ENCODE measurements around the gene FAM83E. TPM values are rescaled to one million over a fixed set of nuclear protein-coding genes. Genes with fewer than 3 reads are reported as not detected.
A peak's percentile ranks its signal among the peaks of the same experiment; 100 is the strongest.
"Not testable (repeated sequence)": the region's sequence is repeated elsewhere in the genome, so short reads cannot be mapped to it uniquely, and the experiment has no call there.

FAM83E gene
- total RNA-seq, 1 donor from 2014 or later: 0.18 TPM

DNA sequence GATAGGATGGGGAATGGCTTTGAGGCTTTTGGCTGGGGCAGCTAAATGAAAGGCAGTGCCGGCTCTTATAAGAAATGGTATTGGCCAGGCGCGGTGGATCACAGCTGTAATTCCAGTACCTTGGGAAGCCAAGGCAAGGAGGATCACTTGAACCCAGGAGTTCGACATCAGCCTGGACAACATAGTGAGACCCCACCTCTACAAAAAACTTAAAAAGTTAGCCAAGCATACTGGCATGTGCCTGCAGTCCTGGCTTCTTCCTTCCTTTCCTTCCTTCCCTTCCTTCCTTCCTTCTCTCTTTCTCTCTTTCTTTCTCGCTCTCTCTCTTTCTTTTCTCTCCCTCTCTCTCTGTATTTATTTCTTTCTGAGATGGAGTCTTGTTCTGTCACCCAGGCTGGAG is 28.0 kb upstream of the FAM83E start:
- ATAC-seq (no peak), DNase-seq (ENCODE audit: low spot score) (no peak)

DNA sequence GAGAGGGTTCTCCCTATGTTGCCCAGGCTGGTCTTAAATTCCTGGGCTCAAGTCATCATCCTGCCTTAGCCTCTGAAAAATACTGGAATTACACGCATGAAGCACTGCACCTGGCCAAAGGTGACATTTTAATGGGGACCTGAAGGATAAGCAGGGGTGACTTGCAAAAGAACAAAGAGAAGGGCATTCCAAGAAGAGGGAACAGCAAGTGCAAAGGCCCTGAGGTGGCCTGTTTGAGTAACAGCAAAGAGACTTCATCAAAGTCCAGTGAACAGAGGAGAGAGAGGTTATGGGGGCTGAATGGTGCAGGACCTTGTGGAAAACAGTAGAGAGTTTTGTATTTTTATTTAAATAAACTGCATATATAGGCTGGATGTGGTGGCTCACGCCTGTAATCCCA is 27.0 kb upstream of the FAM83E start:
- DNase-seq (ENCODE audit: low spot score) (no peak), ATAC-seq (no peak)

DNA sequence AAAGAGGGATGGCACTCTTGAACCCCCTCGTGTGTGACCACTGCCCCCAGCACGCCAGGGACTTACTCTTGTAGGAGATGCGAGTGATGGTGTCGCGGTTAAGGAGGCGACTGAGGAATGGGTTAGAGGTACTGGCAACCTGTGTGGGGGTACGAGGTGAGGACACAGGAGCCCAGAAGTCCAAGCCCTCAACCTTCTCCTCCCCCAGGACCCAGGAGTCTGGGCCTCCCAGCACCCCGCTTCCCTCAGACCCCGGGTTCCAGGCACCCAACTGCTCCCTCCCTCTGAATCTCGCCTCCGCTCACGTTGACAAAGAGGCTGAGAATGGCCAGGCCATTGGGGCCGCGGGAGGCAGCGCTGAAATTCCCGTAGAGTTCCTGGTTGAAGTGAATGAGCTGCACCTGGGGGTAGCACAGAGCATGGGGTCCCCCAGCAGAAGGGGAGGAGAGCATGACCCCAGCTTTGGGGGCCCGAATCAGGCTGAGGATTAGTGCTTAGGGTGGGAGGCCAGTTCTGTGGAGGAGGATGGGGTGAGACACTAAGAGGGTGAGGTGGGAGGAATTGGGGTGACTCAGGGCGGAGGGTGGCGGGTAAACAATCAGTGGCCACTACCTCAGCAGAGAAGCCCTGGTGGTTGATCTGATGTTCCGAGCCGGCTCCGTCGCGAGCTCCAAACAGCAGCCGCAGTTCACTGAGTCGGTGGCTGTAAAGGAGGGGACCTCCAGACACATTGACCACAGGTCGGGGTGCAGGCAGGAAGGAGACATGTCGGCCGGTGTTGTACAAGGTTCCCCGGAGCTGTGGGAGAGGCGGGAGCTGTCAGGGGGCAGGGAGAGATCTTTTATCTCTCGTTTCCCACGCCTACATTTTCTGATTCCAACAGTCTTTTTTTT is 24.9 kb upstream of the FAM83E start:
- ATAC-seq: no peak
- DNase-seq (ENCODE audit: low spot score): no peak

DNA sequence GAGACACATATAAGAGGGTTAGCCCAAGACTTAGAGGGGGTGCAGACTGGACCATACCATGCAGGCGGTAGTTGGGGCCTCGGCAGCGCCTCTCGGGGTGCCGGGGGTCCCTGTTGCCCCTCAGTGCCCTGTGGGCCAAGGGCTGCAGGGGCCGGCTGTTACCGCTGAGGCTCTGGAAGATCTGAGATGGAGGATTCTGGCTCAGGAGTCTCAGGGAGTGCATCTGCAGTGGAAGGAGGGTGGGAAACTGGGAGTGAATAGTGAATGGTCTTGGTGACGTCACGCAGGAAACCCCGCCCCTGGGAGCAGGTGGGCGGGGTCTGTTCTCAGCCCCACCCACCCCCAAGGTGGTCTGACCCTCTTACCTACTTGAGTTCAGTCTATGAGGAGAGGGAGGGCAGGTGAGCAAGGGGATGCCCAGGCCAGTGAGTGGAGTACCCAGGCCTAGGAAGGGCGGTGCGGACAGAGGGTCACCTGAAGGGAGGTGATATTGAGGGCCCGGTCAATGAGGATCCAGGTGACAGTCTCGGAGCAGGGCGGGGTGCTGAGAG is 24.0 kb upstream of the FAM83E start:
- ATAC-seq (no peak), DNase-seq (ENCODE audit: low spot score) (peak; percentile 57)

DNA sequence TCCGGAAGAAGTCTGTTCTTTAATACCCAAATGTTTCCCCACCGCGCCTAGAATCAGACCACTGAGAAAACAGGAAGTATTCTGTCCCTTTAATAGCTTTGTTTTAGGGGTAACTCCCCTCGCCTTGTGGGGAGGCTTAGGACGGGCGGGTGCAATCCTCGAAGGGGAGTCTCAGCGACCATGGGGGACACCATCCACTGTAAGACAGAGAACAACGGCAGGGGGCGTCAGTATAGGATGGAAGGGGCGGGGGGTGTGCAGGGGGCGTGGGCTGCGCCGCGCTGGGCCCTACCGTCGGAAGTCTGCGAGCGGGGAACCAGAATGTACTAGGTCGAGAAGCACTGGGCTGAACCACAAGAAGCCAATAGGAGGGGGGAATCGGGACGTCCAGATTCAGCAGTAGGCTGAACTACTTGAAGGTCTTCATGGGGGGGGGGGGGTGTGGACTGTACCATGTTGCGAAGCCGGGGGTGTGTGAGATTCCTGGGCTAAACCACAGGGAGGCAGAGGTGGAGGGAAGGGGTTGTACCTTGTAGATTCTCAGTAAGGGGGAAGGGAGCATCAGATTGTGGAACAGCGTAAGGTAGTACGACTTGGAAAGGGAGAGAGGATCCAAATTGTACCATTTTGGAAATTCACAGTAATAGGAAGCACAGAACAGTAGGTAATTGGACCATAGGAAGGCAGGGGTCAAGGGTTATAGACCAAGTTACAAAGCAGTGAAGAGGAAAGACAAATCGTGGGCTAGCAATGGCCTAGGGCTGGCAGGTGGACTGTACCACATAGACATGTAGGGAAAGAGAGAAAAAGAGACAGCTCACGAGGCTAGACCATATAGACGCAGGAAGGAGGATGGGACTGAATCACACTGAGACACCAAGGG is 23.3 kb upstream of the FAM83E start:
- ATAC-seq: peak; percentile 48
- DNase-seq (ENCODE audit: low spot score): peak; percentile 86

DNA sequence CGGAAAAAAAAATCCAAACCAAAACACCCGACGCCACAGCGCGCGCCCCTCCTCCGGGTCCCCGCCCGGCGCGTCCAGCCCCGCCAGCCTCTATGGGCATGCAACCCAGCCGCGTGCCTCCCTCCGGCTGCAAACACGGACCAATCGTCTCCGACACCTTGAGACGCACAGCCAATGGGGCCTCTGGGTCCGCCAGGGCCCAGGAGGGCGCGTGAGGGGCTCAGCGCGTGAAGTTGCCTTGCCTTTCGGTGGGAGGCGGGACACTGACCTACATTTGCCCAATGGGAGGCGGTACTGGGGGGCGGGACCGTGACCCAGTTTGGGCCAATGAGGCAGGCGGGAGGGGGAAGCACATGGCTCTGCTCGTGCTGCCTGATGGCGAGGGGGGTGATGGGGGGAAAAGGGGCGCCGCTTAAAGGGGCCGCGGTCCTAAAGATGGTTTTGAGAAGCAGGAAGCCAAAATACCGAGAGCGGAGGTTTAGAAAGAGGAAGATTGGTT is 22.6 kb upstream of the FAM83E start:
- DNase-seq (ENCODE audit: low spot score) (peak; percentile 99), ATAC-seq (peak; percentile 65)

DNA sequence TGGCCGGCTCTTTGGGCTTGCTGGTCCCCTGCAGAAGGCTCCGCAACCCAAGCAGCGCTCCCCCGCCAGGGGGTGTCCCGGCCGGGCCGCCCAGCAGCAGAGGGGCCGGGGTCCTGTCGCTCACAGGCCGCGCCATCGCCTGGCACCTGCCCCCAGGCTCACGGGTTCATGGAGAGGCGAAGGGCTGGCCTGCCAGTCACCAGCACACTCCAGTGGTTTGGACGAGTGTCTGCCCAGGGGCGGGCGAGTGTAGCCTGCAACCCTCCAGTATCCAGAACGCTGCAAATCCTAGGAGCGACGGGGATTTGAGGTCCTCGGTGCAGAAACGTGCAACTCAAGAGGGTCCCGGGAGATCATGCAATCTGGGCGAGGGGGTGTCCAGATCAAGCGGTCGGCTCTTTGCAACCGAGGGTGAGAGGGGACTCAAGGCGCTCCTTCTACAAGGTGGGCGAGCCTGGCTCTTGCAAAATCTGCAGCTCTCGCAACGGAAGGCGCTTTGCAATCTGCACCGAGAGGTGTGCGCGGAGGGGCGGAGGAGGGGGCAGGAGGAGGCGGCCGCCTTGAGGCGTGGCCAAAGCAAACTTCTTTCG is 22.1 kb upstream of the FAM83E start, which contains the start of gene DBP:
Gene DBP (minus strand): TSS at position 521 of the 590 bp plus-strand sequence. CDS start 385 bp downstream, at position 136.
- DNase-seq (ENCODE audit: low spot score): peak; percentile 70
- ATAC-seq: peak; percentile 21

DNA sequence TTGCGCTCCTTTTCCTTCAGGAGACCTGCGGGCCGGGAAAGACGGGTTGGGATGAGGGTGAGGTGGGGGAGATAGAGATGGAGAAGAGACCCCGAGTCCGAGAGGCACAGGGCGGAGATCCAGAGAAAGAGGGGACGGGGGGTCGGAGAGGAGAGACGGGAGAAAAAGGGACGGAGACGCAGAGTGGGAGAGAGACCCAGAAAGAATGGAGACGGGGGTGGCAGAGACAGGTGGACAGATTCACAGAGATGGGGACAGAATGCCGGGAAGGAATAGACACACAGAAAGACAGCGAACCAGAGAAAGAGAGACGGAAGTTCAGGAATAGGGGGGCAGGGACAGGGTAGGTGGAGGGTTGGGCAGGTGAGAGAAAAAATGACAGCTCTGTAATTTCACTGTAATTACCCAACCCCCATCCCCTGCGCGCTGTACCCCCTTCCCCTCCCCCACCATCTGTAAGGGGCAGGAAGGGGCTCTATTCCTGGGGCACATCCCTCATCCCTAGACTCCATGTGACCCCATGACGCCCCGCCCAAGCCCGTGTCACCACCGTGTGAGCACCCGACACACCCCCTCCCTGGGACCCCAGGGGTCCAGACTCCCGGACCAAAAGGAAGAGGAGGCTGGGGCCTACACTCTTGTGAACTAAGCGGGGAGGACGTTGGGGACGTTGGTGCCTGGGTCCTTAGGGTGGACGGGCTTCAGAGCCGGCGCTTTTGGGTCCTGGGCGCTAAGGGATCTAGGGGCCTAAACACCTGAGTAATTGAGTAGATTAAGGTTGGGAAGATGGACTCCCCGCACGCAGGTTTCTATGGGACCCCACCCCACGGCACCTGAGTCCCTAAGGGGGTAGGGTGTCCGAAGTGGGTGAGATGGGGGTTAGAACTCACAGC is 21.3 kb upstream of the FAM83E start:
- ATAC-seq: no peak
- peak; percentile 63 for DNase-seq (ENCODE audit: low spot score)

DNA sequence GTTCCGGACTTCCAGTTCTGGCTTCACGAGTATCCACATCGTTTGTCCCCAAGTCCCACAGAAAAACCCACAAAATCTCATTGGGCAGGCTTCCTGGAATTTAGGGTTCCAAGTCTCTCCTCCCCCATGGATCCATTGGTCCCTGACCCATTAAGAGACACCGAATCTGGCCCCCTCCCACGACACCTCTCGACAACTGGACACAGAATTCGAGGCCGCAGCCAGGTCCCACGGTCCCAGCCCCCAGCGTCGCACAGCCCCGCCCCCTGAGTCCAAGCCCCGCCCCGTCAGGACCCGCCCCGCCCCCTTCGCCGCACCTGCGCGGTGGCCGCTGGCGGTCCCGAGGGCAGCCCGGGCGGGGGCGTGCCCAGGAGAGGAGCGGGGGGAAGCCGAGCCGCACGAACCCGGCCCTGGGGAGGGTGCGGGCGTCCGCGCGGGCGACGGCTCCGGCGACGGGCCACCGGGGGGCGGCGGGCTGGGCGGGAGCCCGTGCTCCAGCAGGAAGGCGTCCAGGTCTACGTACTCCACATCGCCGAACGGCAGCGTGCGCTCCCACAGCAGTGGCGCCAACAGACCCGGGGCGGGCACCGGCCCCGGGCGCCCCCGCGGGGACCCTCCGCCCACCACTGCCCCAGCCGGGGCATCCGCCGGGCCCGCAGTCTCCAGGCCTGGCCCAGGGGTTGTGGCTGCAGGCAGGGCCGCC is 20.5 kb upstream of the FAM83E start:
- peak; percentile 59 for ATAC-seq
- DNase-seq (ENCODE audit: low spot score): peak; percentile 84

DNA sequence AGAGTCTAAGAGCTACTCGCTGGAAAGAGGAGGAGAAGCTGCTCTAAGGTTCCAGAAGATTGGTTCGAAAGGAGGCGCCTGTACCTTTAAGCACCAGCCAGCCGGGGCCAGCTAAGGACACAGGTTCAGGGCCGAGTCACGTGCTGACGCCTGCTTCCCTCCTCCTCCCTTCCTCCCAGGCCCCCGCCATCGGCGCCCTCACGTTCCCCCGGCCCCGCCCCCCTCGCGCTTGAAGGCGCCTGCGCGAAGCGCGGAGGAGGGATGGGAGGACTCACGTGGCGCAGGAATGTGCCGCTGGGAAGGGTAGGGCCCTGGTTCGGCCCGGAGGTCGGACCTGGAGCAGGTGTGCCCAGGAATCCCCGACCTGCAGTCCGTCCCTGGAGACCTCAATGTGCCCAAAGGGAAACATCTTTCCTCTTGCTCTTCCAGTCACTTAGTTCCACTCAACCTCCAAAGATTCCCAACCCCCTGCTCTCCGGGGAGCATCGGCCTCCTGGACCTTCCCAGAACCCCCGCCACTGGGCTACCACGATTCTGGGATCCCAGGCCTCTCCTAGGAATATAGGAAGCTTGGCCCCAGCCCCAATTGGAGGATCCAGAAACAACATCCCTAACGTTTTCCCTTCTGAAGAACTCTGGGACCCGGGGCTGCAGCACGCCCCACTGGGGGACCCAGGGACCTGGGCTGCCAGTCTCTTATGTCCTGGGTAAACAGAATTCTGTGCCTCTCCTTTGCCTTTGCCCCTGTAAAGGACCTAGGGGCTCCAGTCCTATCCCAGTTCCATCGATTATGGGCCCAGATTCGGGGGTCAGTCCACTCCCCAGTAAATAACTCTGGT is 19.8 kb upstream of the FAM83E start:
- peak; percentile 44 for ATAC-seq
- peak; percentile 97 for DNase-seq (ENCODE audit: low spot score)

DNA sequence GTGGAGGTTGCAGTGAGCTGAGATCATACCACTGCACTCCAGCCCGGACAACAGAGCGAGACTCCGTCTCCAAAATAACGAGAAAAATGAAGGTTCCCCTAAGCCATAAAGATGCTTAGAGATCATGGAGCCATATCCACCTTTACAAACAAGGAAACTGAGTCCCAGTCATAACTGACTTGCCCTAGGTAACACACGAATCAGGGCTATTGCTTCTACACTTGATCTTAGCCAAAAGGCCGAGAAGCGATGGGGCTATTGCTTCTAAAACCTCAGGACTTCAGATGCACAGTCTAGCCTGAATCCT is 19.1 kb upstream of the FAM83E start:
- no peak for ATAC-seq
- no peak for DNase-seq (ENCODE audit: low spot score)

DNA sequence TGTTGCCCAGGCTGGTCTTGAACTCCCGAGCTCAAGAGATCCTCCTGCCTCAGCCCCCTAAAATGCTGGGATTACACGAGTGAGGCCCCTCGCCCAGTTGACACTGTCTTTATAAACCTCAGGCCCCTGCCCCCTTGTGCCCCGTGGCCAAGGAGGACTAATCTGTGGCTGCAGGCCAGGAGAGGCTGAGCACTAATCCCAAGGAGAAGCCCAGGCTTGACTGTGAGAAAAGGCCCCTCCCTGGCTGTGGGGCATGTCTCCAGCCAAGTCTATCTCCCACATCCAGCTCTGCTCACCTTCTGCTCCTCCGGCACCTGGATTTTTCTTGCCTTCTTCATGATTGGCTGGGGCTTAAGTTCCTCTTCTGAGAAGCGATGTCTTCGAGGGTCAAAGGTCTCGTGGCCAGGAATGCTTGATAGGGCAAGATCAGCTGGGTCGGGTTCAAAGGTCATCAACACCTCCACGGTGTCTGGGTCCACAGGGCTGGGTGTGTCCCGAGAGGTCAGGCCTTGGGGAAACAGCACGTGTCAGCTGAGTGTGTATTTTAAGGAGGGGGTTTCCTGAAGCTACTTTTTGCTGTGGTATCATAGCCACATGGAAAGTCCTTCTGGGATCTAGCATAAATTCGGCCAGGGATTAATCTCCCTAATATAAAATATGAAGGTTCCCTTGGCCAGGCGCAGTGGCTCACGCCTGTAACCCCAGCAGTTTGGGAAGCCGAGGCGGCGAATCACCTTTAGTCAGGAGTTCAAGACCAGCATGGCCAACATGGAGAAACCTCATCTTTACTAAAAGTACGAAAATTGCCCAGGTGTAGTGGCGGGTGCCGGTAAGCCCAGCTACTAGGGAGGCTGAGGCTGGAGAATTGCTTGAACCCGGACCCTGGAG is 18.5 kb upstream of the FAM83E start:
- DNase-seq (ENCODE audit: low spot score) (no peak), ATAC-seq (no peak)

DNA sequence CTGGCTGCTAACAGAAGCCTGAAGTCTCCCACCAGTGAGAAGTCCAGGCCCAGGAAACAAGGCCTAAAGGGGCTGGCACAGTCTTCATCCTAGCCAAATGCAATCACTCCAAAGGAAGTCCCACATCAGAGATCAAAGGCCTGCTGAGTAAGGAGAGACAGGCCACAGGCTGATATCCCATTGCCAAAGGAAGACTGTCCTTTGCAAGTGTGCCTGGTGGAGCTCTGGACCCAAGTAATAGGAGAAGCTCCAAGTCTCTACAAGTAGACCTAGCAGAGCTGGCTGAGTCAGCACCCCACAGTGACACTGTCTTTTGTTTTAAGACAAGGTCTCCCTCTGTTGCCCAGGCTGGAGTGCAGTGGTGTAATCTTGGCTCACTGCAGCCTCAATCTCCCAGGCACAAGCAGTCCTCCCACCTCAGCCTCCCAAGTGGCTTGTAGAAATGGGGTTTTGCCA is 17.8 kb upstream of the FAM83E start:
- ATAC-seq (no peak), DNase-seq (ENCODE audit: low spot score) (no peak)

DNA sequence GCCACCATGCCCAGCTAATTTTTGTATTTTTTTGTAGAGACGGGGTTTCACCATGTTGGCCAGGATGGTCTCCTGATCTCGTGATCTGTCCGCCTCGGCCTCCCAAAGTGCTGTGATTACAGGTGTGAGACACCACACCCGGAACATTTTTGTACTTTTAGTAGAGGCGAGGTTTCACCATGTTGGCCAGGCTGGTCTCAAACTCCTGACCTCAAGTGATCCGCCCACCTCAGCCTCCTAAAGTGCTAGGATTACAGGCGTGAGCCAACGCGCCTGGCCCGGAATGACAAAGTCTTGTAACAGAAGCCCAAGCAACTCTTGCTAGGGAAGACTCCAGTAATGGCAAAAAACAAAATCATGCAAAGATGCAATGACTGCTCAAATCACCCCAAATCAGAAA is 17.4 kb upstream of the FAM83E start:
- DNase-seq (ENCODE audit: low spot score); ATAC-seq: not testable (repeated sequence)

DNA sequence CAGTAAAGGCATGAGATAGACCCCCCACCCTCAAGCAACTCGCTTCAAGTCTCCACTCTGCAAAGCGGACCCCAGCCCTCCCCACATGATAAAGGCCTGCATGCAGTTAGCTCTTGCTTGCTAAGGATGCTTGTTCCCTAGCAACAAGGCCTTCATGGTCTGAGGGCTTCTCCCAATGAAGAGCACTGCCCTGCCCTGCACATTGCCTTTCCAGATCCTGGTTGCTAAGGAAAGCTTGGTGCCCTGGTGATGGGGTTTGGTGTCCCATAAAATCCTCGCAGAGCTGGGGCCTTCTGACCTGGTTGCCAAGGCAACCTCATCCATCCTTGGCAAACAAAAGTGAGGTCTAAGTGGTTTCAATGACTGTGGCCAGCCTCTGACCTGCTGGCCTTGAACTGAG is 16.3 kb upstream of the FAM83E start:
- DNase-seq (ENCODE audit: low spot score): no peak
- no peak for ATAC-seq

DNA sequence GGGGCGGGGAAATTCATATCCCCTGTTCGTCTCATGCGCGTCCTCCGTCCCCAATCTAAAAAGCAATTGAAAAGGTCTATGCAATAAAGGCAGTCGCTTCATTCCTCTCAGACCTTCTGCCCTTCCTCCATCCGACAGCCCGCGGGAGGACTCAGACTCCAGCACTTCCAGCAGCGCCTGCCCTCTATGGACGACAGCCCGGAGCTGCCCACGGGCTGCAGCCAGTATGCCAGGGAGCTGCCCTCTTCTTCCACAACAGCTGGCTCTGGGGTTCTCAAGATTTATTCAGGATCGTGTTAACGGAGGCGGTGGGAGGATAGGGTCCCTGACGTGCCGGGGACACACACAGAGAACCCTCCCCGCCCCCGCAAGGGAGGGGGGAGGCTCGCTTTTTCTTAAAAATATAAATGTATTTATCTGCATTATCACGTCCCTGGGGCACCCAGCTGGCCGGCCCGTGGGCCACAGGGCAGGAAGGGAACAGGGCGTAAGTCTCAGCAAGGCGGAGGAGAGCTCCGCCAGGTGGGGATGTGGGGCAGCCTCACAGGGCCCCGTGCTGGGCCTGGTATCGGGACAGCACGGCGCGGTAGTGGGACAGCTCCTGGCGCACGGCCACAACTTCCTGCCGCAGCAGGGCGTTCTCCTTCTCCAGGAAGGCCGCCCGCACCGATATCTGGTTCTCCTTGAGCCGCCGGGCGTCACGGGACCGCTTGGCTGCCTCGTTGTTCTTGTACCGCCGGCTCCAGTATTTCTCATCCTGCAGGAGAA is 15.6 kb upstream of the FAM83E start:
- no peak for ATAC-seq
- DNase-seq (ENCODE audit: low spot score): peak; percentile 72

All from left lobe of liver (tissue), 2 donors.